NCI-H1930 (cell line): Measurements from ENCODE around the gene KIF5C.
A peak's percentile ranks its signal among the peaks of the same experiment; 100 is the strongest.

ENCODE experiments used
- DNase-seq, 2 experiments: peaks; one replicate each; lab custom pipeline; 2025; lab: John Stamatoyannopoulos, UW

Gene KIF5C

DNA sequence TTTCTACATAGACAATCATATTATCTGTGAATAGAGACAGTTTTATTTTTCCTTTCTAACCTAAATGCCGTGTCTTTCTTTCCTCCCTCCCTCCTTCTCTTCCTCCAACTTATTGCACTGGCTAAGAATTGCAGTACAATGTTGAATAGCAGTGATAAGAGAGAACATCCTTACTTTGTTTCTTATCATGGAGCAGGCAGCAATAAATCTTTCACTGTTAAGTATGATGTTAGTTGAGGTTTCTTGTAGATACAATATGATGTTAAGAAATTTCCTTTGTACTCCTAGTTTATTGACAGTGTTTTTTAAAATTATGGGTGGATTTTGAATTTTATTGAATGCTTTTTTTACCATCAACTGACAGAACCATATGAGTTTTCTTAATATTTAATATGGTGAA is 169.5 kb downstream of the KIF5C start:
- DNase-seq = no peak

DNA sequence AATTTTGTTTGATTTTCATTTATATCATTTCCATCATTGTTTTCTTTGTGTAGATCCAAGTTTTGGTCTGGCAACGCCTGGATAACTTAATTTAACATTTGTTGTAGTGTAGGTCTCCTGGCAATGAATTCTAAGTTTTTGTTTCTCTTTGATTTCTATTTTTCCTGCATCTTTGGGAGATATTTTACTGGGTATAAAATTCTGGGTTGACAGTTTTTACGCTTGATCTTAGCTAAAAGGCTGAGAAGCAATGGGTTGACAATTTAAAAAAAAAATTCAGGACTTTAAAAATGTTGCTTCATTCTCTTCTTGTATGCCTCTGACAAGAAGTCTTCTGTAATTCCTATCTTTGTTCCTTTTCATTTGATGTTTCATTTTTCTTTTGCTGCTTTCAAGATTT is 172.1 kb downstream of the KIF5C start:
- DNase-seq = no peak

DNA sequence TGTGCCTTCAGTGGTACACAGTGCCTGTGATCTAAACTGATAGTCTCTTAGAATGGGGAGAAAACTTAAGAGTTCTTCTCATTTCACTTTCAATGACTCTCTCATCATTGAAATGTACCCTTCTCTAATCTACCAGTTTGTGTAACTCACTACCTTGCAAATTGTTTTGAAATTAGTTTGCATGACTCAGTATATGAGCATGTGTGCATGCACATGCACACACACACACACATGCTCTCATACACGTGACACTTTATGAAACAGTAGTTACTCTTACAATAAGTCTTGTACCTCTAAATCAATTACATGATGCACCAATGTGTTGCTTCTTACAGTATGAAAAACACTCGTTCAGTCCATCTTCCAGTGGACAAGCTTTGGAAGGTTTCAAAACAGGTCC is 174.1 kb downstream of the KIF5C start:
- DNase-seq = no peak

DNA sequence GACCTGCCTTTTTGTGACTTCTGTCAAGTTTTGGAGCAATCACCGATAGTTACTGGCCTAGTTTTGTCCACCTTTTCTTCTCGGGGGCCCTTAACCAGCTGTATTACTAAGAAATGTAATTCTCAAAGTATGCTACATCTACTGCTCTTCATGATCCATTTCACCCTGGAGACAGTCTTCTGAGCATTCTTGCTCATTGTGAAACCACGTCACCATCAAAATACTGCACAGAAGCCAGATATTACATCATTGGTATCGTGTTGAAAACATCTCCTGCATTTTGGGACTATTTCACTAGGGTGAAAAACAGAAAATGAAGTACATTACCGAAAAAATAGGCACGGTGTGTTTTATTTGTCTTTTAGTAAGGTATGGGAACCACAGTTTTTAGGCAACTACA is 175.2 kb downstream of the KIF5C start:
- DNase-seq = no peak

DNA sequence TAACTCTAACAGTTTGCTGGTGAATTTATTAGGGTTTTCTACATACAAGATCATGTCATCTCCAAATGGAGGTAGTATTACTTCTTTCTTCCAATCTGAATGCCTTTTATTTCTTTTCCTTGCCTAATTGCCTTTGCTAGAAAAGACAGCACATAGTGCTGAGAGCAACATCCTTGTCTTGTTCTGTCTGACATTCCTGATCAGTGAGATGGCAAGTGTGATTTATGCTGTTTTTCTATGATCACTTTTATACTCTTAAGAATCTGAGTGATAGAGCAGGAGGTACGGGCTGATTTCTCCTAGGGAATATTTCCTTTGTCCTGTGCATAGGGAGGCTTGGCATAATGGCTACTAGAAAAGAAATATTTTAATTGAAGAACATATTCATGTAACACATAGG is 180.7 kb downstream of the KIF5C start:
- DNase-seq = no peak

DNA sequence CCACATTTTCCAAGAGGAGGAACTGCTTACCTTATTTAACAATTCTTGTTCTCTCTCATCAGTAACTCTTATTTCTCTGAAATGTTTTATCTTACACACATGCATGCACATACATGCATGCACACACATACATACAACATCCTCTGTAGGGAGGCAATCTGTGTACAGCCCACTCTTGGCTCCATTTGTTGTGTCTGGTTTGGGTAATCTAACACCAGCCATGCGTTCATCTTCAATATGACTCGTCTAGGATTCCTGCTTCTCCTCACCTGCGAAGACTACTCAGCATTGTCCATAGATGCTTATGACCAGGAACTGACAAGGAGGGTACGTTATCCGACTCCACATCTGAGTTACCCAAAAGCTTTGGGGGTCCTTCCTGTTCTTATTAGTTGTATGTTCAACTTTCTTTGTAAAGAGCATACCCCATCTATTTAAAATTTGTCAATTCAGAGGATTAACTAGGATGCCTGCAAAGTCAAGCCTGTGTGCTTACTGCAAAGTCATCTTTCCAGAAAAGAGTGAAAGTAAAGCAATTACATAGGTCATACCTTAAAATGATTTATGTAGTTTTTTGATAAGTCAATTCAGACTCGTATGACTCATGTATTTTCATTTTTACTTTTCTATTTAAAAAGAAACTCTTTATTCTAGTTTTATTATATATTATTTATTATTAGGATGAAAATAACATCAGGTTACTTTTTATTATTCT is 181.7 kb downstream of the KIF5C start:
- no peak for DNase-seq

DNA sequence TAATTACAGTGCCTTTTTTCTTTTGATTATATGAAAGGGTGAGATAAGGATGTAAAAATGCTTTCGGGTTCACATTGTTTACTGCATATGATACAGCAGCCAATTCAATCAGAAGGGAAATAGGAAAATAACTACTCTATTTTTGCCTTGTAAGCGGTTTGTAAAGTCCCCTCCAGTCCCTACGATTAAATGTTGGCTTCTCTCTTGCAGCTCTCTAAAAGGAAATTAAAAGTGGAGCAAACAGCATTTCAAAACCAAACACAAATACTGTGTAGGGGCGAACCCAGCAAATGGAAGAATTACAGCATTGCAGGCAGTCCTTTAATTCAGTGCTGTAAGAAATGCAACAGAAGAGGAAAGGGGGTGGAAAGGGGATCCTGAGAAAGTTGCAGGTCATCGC is 182.4 kb downstream of the KIF5C start:
- DNase-seq = no peak

DNA sequence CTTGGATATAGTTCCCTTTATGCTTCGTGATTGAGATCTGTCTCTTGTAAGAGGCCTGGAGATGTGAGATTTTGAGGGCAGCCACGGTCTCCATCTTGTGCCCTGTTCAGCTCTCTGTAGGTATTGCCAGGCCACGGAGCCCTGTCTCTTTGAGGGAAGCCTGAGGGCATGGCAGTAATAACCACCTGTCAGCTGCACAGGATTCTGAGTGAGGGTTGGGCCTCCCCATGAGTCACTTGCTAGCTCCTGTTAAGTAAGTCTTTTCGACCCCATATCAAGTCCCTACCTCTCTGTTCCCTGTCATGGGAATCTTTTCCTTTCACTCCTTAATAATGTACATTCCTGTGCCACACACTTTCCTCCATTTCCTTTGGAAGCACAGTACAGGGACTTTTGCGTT is 183.9 kb downstream of the KIF5C start:
- no peak for DNase-seq

DNA sequence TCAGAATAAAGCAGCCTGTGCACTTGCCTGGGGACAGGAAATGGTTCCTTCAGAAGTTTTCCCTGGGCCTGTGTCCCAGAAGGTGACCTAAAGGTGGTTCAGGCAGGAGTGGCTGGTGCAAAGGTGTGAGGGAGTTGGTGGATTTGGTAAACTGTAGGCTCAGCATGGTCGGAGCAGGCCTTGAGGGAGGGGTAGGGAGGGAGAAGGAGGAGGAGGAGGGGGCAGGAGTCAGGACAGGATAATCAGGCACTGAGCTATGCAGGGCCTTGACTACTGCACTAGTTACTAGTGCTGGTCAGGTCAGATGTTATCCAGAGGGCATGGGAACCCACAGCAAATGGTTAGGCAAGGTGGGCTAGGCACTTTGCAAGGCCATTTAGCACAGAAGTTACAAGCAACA is 184.8 kb downstream of the KIF5C start:
- DNase-seq = no peak

DNA sequence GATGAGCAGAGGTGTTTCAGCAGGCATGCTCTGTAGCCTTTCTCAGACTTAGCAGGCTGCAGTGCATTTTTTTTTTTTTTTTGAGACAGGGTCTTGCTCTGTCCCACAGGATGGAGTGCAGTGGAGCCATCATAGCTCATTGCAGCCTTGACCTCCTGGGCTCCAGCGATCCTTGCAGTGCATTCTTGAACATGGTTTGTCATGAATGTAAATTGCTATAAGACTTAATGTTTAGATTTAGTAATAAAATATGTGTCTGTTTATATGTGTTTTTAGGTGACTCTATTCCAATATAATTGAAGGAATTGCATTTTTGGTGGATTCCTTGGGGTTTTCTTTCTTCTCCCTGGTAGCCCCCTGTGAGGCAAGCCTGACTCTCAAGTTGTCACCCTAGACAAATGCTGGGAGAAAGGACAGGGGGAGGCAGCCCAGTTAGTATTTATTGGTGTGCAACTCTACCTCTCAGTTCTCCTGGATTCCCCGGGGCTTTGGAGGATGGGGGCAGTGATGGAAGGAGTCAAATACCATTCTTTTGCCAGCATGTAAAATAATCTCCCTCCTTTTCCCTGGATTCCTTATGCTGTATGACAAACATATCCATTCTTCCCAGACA is 186.2 kb downstream of the KIF5C start:
- DNase-seq = no peak

DNA sequence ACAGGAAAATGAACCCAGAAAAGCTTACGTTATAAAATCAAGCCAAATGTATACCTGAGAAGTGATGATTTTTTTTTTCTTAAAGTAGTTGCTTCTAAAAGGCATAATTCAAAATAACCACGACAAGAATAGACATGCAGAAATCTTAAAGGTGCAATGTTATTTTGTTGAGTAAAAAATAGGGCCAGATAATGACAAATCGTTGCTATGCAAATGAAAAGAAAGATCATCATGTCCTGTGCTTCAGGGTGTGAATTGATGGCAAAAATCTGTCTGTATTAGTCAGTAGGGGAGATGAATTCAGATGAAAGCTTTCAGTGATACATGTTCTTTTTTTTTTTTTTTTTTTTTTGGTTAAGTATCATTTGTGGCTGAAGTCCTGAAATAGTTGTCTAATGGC is 187.5 kb downstream of the KIF5C start:
- no peak for DNase-seq

DNA sequence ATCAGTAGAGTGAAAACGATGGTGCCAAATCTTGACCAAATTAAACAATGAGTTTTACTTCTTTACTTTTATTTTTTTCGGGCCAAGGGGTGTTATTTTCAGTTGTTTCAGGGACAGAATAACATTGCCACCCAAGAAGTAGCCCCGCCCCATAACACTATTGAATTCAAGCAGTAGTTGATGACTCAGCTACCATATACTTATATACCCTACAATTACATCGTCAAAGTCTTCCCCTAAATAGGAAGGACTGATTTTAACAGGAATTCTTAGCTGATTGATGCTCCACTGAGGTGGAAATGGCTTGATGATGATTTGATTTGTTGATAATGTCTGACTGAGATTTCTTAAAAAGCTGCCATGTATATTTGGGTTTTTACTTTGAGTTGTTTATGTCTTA is 188.2 kb downstream of the KIF5C start:
- DNase-seq = no peak

DNA sequence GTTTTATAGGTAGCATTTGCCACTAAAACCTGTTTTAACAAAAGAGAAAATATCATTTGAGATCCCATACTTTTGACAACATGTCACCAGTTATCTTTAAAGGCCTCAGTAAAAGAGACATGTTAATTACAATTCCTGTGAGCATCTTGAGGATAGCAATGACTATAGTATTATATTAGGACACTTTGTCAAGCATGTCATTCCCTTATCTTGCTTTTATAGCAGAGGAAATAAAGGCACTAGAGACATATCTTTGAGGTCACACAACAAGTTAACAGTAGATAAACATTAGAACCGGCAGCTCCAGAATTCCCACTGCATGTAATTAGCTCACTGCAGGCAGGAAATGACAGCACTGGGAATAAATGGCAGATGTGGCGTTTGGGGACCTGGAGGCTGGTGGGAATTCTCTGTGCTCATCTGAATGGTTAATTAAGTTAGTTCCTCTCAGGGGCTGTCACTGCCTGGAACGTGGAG is 189.4 kb downstream of the KIF5C start:
- DNase-seq = no peak

DNA sequence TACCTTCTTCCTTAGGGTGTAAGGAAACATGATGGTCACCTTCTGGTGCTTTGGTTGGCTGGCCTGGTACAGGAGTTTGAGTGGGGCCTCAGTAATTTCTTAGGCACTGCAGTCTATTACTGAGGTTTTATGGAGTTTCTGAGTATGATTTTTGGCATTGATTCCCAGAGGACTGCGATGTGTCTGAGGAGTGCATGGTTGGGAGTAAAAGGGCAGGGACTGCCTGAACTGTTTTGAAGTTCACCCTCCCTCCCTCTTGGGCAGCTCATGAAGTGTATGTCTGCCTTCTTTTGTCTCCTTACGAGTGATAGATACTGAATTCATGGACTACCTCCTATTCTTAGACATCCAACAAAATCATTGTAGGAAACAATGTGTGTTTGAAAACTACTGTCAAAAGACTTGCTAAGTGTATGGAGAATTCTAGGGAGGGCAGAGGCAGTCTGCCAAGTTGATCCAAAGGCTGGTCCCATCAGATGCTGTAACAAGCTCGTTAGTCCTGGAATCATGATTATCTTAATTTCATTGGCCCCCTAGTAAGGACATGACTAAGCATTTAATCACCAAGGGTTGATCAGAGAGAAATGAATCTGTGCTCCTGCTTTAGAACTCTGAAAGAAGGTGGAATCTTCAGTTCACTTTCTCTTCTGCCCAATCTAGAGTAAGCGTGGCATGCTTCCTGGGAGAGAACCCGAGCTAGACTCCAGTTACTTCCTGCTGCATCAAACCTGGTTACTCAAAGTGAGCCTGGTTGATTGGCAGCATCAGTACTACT is 190.0 kb downstream of the KIF5C start:
- no peak for DNase-seq

DNA sequence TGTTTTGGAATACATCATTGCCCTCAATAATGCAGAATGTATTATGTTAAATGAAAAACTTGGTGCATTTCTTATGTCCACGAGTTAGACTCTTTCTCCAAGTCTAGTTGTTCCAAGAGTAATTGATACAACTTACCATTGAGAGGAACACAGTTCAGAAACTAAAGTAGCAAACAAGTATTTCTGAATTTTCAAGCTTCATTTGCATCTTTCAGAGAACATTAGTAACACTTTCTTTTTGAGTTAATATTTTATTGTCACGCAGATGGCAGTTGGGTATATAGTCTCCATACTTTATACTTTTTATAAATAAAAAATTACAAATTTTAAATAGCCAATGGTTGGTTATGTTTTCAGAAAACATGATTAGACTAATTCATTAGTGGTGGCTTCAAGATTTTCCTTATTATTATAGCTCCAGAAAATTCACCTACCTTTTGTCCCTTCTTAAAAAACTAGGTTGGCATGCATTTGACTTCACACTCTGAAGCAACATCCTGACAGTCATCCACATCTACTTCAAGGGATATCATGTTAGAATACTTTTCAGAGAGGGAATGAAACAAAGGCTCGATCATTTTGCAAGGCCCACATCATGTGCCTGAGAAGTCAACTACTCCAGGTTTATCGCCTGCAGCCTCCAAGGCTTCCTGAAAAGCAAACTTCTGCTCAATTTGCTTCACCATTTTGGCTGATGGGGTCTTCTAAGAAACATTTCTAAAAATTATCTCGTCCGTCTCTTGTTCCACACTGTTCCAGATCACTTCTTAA is 193.4 kb downstream of the KIF5C start:
- no peak for DNase-seq

DNA sequence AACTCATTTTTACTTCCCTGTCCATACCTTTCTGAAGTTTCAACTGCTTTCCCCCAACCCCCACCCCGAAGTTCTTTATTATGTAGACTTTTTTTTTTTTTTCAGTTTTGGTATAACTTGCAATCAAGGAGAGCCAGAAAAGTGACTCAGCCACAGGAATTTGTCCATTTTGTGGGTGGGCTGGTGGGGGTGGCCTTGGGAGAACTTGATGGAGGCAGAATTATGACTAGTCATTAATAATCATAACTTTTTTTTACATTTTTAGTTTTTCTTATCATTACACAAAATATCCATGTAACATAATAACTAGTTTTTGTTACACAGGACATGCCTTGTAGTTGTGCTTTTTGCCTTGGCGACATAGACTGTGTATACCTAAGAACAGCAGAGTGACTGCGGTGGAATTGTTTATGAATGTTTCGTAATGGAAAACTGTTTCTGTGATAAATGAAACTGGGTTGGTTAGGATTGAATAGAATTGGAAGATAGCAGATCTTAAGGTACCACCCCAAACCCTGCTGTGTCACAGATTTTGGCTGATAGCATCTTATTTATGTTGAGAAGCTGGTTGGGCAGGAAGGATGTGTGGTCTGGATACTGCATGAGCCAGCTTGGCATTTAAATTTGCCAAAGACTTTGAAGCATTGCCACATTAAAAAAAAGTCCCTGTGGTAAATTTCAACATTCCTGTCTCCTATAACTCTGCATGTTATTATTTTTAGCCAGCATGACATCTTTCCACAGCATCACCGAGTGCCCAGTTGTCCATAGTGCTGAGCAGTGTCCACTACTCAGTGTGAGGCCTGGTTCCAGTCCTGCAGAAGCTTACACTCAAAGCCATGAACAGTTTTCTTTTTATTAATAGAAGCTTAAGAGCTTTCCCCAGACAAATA is 194.2 kb downstream of the KIF5C start:
- DNase-seq = no peak

DNA sequence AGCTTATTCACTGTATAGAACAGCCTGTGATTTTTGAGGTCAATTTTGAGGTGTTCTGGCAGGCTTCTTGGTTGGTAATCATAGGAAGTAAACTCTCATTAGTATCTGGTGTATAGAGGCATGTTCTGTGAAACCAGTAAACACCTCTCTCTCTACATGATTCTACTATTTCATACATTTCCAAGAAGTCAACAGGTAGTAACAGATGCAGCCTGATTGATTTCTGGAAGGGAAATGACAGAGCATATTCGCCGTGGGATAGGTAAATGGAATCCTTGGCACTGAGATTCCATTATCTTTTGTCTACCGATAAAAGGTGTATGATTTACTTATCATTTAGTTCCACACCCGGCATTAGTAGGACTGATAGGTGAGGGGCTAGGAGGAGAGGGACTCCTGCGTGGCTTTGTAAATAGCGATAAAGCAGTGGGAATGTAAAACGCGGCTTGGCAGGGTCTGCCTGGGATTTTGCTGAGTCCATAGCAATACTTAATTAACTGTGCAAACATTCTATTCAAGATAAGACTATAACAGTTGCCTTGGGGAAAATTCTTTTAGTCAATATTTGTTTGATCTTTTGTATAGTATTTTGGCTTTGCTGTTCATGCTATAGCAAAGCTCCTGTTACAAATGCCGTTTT is 195.8 kb downstream of the KIF5C start:
- DNase-seq = peak in 1 of 2 experiments; percentile 20

DNA sequence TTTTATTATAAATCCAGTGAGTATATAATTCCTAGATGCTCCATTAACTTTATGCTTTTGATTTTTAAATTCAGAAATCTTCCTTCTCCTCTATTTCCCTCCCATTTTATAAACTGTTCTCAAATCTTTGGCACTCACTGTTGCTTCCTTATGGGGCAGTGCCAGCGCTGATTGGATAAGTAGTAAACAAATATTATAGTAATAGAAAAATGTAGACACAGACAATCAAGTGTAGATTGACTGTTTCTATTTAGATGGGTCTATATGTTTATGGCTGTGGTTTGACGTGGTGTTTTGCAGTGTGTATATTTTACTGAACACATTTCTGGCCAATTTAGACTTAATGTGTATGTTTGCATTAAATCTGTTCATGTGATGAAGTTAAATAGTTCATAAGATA is 200.1 kb downstream of the KIF5C start:
- no peak for DNase-seq

DNA sequence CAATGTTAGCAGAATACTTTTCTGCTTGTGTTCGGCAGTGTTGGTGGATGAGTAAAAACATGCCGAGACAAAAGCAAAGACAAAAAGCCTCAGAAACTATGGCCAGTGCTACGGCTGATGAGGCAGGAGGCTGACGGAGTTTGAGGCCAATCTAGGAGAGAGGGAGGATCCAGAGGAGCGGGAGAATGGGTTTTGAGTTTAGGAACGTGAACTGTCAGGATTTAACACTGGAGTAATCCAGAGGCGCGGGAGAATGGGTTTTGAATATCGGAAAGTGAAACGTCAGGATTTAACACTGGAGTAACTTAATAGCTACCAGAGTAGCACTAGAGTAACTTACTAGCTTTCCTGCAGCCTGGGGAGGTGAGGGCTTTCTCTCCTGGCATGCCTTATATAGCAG is 200.8 kb downstream of the KIF5C start:
- DNase-seq = no peak
